ENCODE results near the gene CD58.
"Not testable (repeated sequence)": the region's sequence is repeated elsewhere in the genome, so short reads cannot be mapped to it uniquely, and the experiment has no call there.

DNA sequence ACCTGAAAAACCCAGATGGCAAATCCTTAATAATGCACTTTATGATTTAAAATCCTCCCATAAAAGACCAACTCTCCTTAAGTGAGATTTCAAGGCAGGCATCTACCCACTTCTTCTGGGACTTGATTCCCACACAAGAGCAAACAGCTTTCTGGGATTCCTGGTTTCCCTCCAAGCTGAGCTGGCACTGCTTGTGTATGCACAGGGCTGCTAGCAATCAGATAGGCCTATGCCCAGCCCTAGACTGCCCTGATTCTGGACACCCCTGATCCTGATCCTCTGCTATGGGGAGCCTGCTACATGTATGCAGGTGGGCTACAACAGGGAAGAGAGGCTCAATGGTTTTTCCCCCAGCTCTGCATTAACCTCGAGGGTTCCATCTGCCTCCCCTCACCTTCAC, 36.6 kb upstream of the CD58 start:
- not testable (repeated sequence) for TF ChIP-seq TEAD2 (tag; IDR thresholded peaks at IDR 0.05); FOSL1 (tag; conservative IDR thresholded peaks at IDR 0.05)
